HepG2 (cell line): Measurements from ENCODE around the gene LRFN2. TPM values are rescaled to one million over a fixed set of nuclear protein-coding genes. Genes with fewer than 3 reads are reported as not detected.

ENCODE experiments used
- ATAC-seq: fragments of 200-7000 bp; cut with Tn5 transposase; 3 replicates; pipeline ENCODE4 v1.9.1; 2020; ENCODE audit warnings: mild to moderate bottlenecking, moderate library complexity
- BruUV-seq: library from RNA; stranded (reverse); fragments of 400-500 nt; replicated peaks from 2 replicates; lab custom pipeline; 2021; lab: Mats Ljungman, UMichigan
- CTCF ChIA-PET: fragments of 300-600 bp; formaldehyde crosslinking; extraction: SDS; loops from one replicate; lab custom pipeline; 2021; ENCODE audit warnings: low total read pairs, inconsistent platforms, low intra/inter-chr PET ratio; lab: Yijun Ruan, JAX
- POLR2A ChIA-PET: fragments of 350-600 bp; sonication (Branson Sonifier 250); formaldehyde crosslinking; loops from one replicate; lab custom pipeline; 2020; ENCODE audit warnings: antibody characterized with exemption, inconsistent platforms; lab: Yijun Ruan, JAX
- DNase-seq: peaks from one replicate; pipeline ENCODE4 v3.0.0-alpha.2; 2015; ENCODE audit warnings: low spot score
- FAIRE-seq: peaks from 3 replicates; lab custom pipeline; 2011; peaks lifted over from hg19 to GRCh38; lab: Jason Lieb, UNC
- H2AFZ ChIP-seq: one replicate; pipeline ENCODE4 v1.6.1; 2011; ENCODE audit warnings: low read length, inconsistent platforms
- H3K27ac ChIP-seq: fragments of 300-600 bp; 3 replicates; pipeline ENCODE4 v1.8.0; 2011; ENCODE audit warnings: mixed run types, mild to moderate bottlenecking, mixed read lengths, low read length, inconsistent platforms; ENCODE audit not compliant: insufficient read depth; ENCODE audit errors: extremely low read length
- H3K27me3 ChIP-seq, 2 experiments: fragments of 200-600 bp in 1 of 2; 2 replicates in 1 of 2; 3 replicates in 1 of 2; pipeline versions ENCODE4 v1.6.0 to v1.8.0; 2011; ENCODE audit warnings: low read length in 2 of 2, mild to moderate bottlenecking in 2 of 2, moderate library complexity in 2 of 2, inconsistent platforms in 1 of 2; ENCODE audit not compliant: insufficient read depth in 2 of 2, control insufficient read depth in 1 of 2
- H3K36me3 ChIP-seq, 2 experiments: fragments of 200-600 bp in 1 of 2; replicated peaks in 1 of 2; 2 replicates in 1 of 2; 3 replicates in 1 of 2; pipeline versions ENCODE4 v1.5.1 to v1.8.0; 2011; ENCODE audit warnings: low read length in 2 of 2, inconsistent platforms in 1 of 2; ENCODE audit not compliant: insufficient read depth in 2 of 2, control insufficient read depth in 1 of 2
- H3K4me1 ChIP-seq: 2 replicates; pipeline ENCODE4 v1.5.1; 2012; ENCODE audit warnings: low read length, inconsistent platforms; ENCODE audit not compliant: insufficient read depth
- H3K4me2 ChIP-seq: 2 replicates; pipeline ENCODE4 v1.6.0; 2011; ENCODE audit warnings: low read depth, low read length, inconsistent platforms
- H3K4me3 ChIP-seq, 3 experiments: fragments of 200-600 bp in 1 of 3; sonication (generic), shearing (Covaris generic) in 1 of 3; replicated peaks in 1 of 3; 2 replicates each; pipeline ENCODE4 v1.5.1; 2011 to 2016; ENCODE audit warnings: low read length in 3 of 3, inconsistent platforms in 2 of 3, low read depth in 2 of 3, mild to moderate bottlenecking in 2 of 3, control low read depth in 1 of 3, mixed read lengths in 1 of 3; ENCODE audit not compliant: insufficient read depth in 1 of 3
- H3K79me2 ChIP-seq: one replicate; pipeline ENCODE4 v1.6.1; 2011; ENCODE audit warnings: low read length, inconsistent platforms; ENCODE audit not compliant: insufficient read depth
- H3K9ac ChIP-seq: 2 replicates; pipeline ENCODE4 v1.6.0; 2011; ENCODE audit warnings: mild to moderate bottlenecking, low read depth, low read length, inconsistent platforms; ENCODE audit not compliant: insufficient read depth
- H3K9me3 ChIP-seq: 2 replicates; pipeline ENCODE4 v1.5.1; 2012; ENCODE audit warnings: mild to moderate bottlenecking, low read length
- H4K20me1 ChIP-seq: 2 replicates; pipeline ENCODE4 v1.6.0; 2011; ENCODE audit warnings: inconsistent platforms, mild to moderate bottlenecking, low read length, moderate library complexity; ENCODE audit not compliant: insufficient read depth
- ATF4 ChIP-seq, 2 experiments: fragments of 450-650 bp in 1 of 2; sonication (generic) in 1 of 2; formaldehyde crosslinking; IDR thresholded peaks; 2 replicates each; pipeline versions ENCODE4 v1.5.0 to v1.8.0; 2020 to 2022; ENCODE audit warnings: mild to moderate bottlenecking in 1 of 2, missing genetic modification reagents in 1 of 2
- CBFB ChIP-seq: sonication (generic); formaldehyde crosslinking; IDR thresholded peaks from 2 replicates; pipeline ENCODE4 v1.4.0; 2020; ENCODE audit warnings: missing genetic modification reagents
- CHD2 ChIP-seq: IDR thresholded peaks from 2 replicates; pipeline ENCODE4 v1.6.1; 2011; ENCODE audit warnings: low read depth, low read length, improper control_type of control experiment
- FOXO4 ChIP-seq: sonication (generic); formaldehyde crosslinking; conservative IDR thresholded peaks from 2 replicates; pipeline ENCODE4 v1.8.1; 2023; ENCODE audit warnings: missing genetic modification reagents
- NR0B2 ChIP-seq: sonication (generic); formaldehyde crosslinking; IDR thresholded peaks from 2 replicates; pipeline ENCODE4 v1.4.0; 2020; ENCODE audit warnings: mild to moderate bottlenecking, missing genetic modification reagents
- PBX3 ChIP-seq: sonication (generic); formaldehyde crosslinking; IDR thresholded peaks from 2 replicates; pipeline ENCODE4 v1.8.1; 2023; ENCODE audit warnings: missing genetic modification reagents, inconsistent platforms, borderline replicate concordance
- RCOR2 ChIP-seq: IDR thresholded peaks from 2 replicates; pipeline ENCODE4 v1.6.1; 2016; ENCODE audit warnings: missing biosample characterization, missing genetic modification reagents
- SOX6 ChIP-seq, 2 experiments: fragments of 450-650 bp in 1 of 2; sonication (generic) in 1 of 2; formaldehyde crosslinking in 1 of 2; IDR thresholded peaks; 2 replicates each; pipeline versions ENCODE4 v1.4.0 to v1.6.1; 2017 to 2020; ENCODE audit warnings: antibody characterized with exemption in 1 of 2, mild to moderate bottlenecking in 1 of 2, missing genetic modification reagents in 1 of 2
- SP2 ChIP-seq: sonication (generic); formaldehyde crosslinking; IDR thresholded peaks from 2 replicates; pipeline ENCODE4 v1.5.1; 2020; ENCODE audit warnings: mild to moderate bottlenecking, missing genetic modification reagents
- STAG1 ChIP-seq: sonication (generic); formaldehyde crosslinking; IDR thresholded peaks from 2 replicates; pipeline ENCODE4 v1.4.0; 2020; ENCODE audit warnings: missing genetic modification reagents
- ZFP36 ChIP-seq: fragments of 150-350 bp; IDR thresholded peaks from 2 replicates; pipeline ENCODE4 v1.6.1; 2018; ENCODE audit warnings: borderline replicate concordance, low read length, low read depth; ENCODE audit not compliant: partially characterized antibody
- WGBS: methylation state at CpG from one replicate; pipeline ENCODE4 v1.1.6; 2017; ENCODE audit warnings: low lambda C conversion rate; 5-methylcytosine and 5-hydroxymethylcytosine counted together
- in situ Hi-C: cut with HindIII; loops from 2 replicates; pipeline ENCODE4 v1.10.0; 2017; ENCODE audit warnings: low pct_unique_long_range_greater_than_20kb; ENCODE audit not compliant: extremely low pct_ligation_motif_present
- intact Hi-C: fragments of 100-400 bp; cut with micrococcal nuclease; formaldehyde crosslinking; loops from one replicate; pipeline ENCODE4 v1.10.0; 2022; ENCODE audit not compliant: unreplicated experiment
- polyA plus RNA-seq, 8 experiments: library from polyadenylated mRNA; depleted of rRNA in 3 of 8; stranded (reverse) in 7 of 8; unstranded in 1 of 8; fragments of >200 nt; fragmentation: Illumina TruSeq in 4 of 8; extraction: Trizol in 4 of 8; gene quantifications; 2 replicates each; pipeline versions ENCODE4 v1.2.1 to v1.2.3, GENCODE V29; 2011 to 2016; ENCODE audit warnings: low read depth in 4 of 8, missing spikeins in 1 of 8, mixed read lengths in 1 of 8; ENCODE audit not compliant: insufficient read depth in 1 of 8
- total RNA-seq, 5 experiments: library from RNA; depleted of rRNA; stranded (reverse); fragments of >200 nt; fragmentation: Illumina TruSeq; extraction: Trizol; gene quantifications; 2 replicates each; pipeline ENCODE4 v1.2.3, GENCODE V29; 2016; ENCODE audit warnings: low read depth in 1 of 5

The LRFN2 gene
- total and polyA plus RNA-seq, 2 of the 13 experiments (the other 11 are each of a cell fraction or from before 2014, with no cell fraction given): not detected

GRCh38 chr6:40543146-40543545, 44.0 kb downstream of the LRFN2 start:
- CTCF ChIA-PET: no interaction called here
- ATAC-seq: no peak

GRCh38 chr6:40542175-40542764, 44.9 kb downstream of the LRFN2 start:
- H4K20me1 ChIP-seq: no peaks in the 10 kb centered on the region
- H3K9me3 ChIP-seq: no peaks in the 10 kb centered on the region
- H3K4me1 ChIP-seq: no peaks in the 10 kb centered on the region
- BruUV-seq: no TSS peak
- no peak overlapping the region for H3K9ac ChIP-seq
- H3K27ac ChIP-seq: no peak overlapping the region
- H3K36me3 ChIP-seq: no peaks in the 10 kb centered on the region
- ChIA-PET CTCF (no interaction called here), POLR2A (no interaction called here)
- 11% methylated on average over 5 of the region's 5 CpGs for WGBS
- H2AFZ ChIP-seq: no peak overlapping the region
- FAIRE-seq (no peak), DNase-seq (no peak), ATAC-seq (no peak)
- no peaks in the 10 kb centered on the region for H3K79me2 ChIP-seq
- in situ Hi-C loops: no loop called here
- peaks cover 0 to 32% of the 10 kb centered on the region in 2 experiments; a peak in 3 of 5 replicates for H3K27me3 ChIP-seq
- no peak overlapping the region for H3K4me3 ChIP-seq
- intact Hi-C loops: no loop called here
- no peak overlapping the region for H3K4me2 ChIP-seq
- TF ChIP-seq SP2 (CRISPR knock-in tag) (no peak), FOXO4 (CRISPR knock-in tag) (no peak), RCOR2 (CRISPR knock-in tag) (no peak), ATF4 (CRISPR knock-in tag; IDR thresholded peaks at IDR 0.05) (no peak), CBFB (CRISPR knock-in tag) (no peak), CHD2 (no peak), STAG1 (CRISPR knock-in tag) (no peak), ZFP36 (no peak), NR0B2 (CRISPR knock-in tag) (no peak), PBX3 (CRISPR knock-in tag) (no peak)

More at GRCh38 chr6:40543146-40543545, 44.0 kb downstream of the LRFN2 start:
- intact Hi-C loops (no loop called here), in situ Hi-C loops (no loop called here)
- Histone ChIP-seq H3K4me3 (no peak overlapping the region), H3K27me3 (peaks cover 0 to 27% of the 10 kb centered on the region in 2 experiments; a peak in 3 of 5 replicates), H3K79me2 (no peaks in the 10 kb centered on the region), H3K4me2 (no peak overlapping the region), H4K20me1 (no peaks in the 10 kb centered on the region), H3K4me1 (no peaks in the 10 kb centered on the region), H3K27ac (no peak overlapping the region), H2AFZ (no peak overlapping the region), H3K9ac (no peak overlapping the region), H3K36me3 (no peaks in the 10 kb centered on the region), H3K9me3 (no peaks in the 10 kb centered on the region)
- DNase-seq (no peak), FAIRE-seq (no peak)
- POLR2A ChIA-PET: no interaction called here
- WGBS: 8% methylated on average over 5 of the region's 5 CpGs
- BruUV-seq: no TSS peak
- TF ChIP-seq ATF4 (CRISPR knock-in tag; IDR thresholded peaks at IDR 0.05): no peak
- TF ChIP-seq SOX6 (IDR thresholded peaks at IDR 0.05): 0 out of 2 replicates have a peak, but pooled peaks have one; percentile 28
- no peak for TF ChIP-seq SOX6 (CRISPR knock-in tag; IDR thresholded peaks at IDR 0.05)
